Right lobe of liver (tissue), 4 donors: ENCODE data around the gene BRD3OS.

ENCODE experiments used
- POLR2A ChIP-seq: fragments of 450-650 bp; IDR thresholded peaks from one replicate; pipeline ENCODE4 v1.6.1; 2017; ENCODE audit warnings: antibody characterized with exemption, mild to moderate bottlenecking
- TF ChIP-seq, protein P1 (sequence below), 4 donors: fragments of 200-600 bp in 3 of 4; fragments of 450-650 bp in 1 of 4; IDR thresholded peaks; one replicate each; pipeline versions ENCODE4 v1.5.1 to v1.8.0; 2016 to 2022; ENCODE audit warnings: antibody characterized with exemption in 4 of 4, mild to moderate bottlenecking in 2 of 4
- donor health status: DM: no; HTN: no; CAD: no.
- donor health status: DM: no; HTN: no; CAD: no.
- donor health status: DM: no; HTN: yes; CAD: no.

GRCh38 chr9:134040176-134040565, 14.9 kb downstream of the BRD3OS start:
- TF ChIP-seq, protein P1, sequence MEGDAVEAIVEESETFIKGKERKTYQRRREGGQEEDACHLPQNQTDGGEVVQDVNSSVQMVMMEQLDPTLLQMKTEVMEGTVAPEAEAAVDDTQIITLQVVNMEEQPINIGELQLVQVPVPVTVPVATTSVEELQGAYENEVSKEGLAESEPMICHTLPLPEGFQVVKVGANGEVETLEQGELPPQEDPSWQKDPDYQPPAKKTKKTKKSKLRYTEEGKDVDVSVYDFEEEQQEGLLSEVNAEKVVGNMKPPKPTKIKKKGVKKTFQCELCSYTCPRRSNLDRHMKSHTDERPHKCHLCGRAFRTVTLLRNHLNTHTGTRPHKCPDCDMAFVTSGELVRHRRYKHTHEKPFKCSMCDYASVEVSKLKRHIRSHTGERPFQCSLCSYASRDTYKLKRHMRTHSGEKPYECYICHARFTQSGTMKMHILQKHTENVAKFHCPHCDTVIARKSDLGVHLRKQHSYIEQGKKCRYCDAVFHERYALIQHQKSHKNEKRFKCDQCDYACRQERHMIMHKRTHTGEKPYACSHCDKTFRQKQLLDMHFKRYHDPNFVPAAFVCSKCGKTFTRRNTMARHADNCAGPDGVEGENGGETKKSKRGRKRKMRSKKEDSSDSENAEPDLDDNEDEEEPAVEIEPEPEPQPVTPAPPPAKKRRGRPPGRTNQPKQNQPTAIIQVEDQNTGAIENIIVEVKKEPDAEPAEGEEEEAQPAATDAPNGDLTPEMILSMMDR (IDR thresholded peaks at IDR 0.05), result no peak
- TF ChIP-seq POLR2A, result no peak
